Measurements from ENCODE around the gene TMPRSS11E. TPM values are rescaled to one million over a fixed set of nuclear protein-coding genes. Genes with fewer than 3 reads are reported as not detected.

TMPRSS11E gene
- polyA plus RNA-seq, 3 donors = not detected

DNA sequence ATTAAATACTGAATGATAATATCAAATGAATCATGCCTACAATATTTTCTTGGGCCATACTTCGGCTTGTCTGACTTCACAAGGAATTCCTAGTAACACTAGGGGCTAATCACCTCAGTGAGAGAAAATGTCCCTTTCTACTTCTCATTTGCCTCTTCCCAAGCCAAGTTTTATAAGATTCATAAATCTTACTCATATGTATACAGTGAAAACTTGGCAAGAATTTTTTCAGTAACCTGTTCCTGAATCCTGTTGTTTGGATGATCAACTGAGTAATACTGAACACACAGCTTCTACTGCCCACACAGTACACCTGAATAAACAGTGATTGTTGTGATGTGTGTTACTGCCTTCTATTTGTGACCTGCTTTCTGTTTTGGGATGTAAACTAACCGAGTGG, 16.5 kb downstream of the TMPRSS11E start:
- Histone ChIP-seq H3K4me2 (replicated peaks; ENCODE audit: extremely low read depth, low read length, poor library complexity, severe bottlenecking) (no peak overlapping the region), H3K4me1 (ENCODE audit: control insufficient read depth in 1 of 2, insufficient read depth in 2 of 2, low read length in 2 of 2) (no peaks in the 10 kb centered on the region), H4K20me1 (ENCODE audit: insufficient read depth, low read length) (no peaks in the 10 kb centered on the region), H3K9me3 (replicated peaks in 1 of 2; ENCODE audit: control insufficient read depth in 1 of 2, insufficient read depth in 1 of 2, low read length in 2 of 2) (no peaks in the 10 kb centered on the region), H3K79me2 (ENCODE audit: insufficient read depth, low read length) (no peaks in the 10 kb centered on the region), H3K36me3 (replicated peaks in 1 of 2; ENCODE audit: control insufficient read depth in 1 of 2, insufficient read depth in 2 of 2, low read length in 2 of 2) (no peaks in the 10 kb centered on the region), H3K9ac (ENCODE audit: insufficient read depth, low read length, poor library complexity, severe bottlenecking) (no peak overlapping the region), H3K27ac (ENCODE audit: low read depth in 1 of 2, low read length in 2 of 2) (no peak overlapping the region), H2AFZ (ENCODE audit: insufficient read depth, low read depth, low read length, poor library complexity, severe bottlenecking) (no peak overlapping the region), H3K4me3 (replicated peaks in 1 of 3; ENCODE audit: low read depth in 2 of 3, low read length in 3 of 3) (no peak overlapping the region), H3K27me3 (ENCODE audit: control insufficient read depth in 2 of 2, insufficient read depth in 2 of 2, low read length in 2 of 2) (no peaks in the 10 kb centered on the region)
- no CpG with 5 or more reads among the region's 2 CpGs for WGBS (ENCODE audit: insufficient coverage)
- H3K9me3 Mint-ChIP-seq = peaks cover 0 to 4% (median 2%) of the 10 kb centered on the region in 7 donors
- no peak for DNase-seq
- H3K27ac Mint-ChIP-seq = no peak overlapping the region
- H3K27me3 Mint-ChIP-seq (ENCODE audit: low read depth in 3 of 3) = peaks cover 0 to 3% (median 2%) of the 10 kb centered on the region in 3 donors
- no peaks in the 10 kb centered on the region for H3K4me1 Mint-ChIP-seq
- H3K36me3 Mint-ChIP-seq = no peaks in the 10 kb centered on the region
- TF ChIP-seq, protein P1, sequence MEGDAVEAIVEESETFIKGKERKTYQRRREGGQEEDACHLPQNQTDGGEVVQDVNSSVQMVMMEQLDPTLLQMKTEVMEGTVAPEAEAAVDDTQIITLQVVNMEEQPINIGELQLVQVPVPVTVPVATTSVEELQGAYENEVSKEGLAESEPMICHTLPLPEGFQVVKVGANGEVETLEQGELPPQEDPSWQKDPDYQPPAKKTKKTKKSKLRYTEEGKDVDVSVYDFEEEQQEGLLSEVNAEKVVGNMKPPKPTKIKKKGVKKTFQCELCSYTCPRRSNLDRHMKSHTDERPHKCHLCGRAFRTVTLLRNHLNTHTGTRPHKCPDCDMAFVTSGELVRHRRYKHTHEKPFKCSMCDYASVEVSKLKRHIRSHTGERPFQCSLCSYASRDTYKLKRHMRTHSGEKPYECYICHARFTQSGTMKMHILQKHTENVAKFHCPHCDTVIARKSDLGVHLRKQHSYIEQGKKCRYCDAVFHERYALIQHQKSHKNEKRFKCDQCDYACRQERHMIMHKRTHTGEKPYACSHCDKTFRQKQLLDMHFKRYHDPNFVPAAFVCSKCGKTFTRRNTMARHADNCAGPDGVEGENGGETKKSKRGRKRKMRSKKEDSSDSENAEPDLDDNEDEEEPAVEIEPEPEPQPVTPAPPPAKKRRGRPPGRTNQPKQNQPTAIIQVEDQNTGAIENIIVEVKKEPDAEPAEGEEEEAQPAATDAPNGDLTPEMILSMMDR (IDR thresholded peaks at IDR 0.05) = no peak
- intact Hi-C loops (cut with micrococcal nuclease) = no loop called here
- no peak overlapping the region for H3K4me3 Mint-ChIP-seq

GRCh38 chr4:68465058-68465457, 17.8 kb downstream of the TMPRSS11E start:
- no peaks in the 10 kb centered on the region for H3K9me3 ChIP-seq (replicated peaks in 1 of 2; ENCODE audit: control insufficient read depth in 1 of 2, insufficient read depth in 1 of 2, low read length in 2 of 2)
- WGBS (ENCODE audit: insufficient coverage) = no CpG with 5 or more reads among the region's 1 CpG
- H3K4me1 ChIP-seq (ENCODE audit: control insufficient read depth in 1 of 2, insufficient read depth in 2 of 2, low read length in 2 of 2) = no peaks in the 10 kb centered on the region
- H3K9ac ChIP-seq (ENCODE audit: insufficient read depth, low read length, poor library complexity, severe bottlenecking) = no peak overlapping the region
- intact Hi-C loops (cut with micrococcal nuclease) = no loop called here
- TF ChIP-seq, protein P1 (IDR thresholded peaks at IDR 0.05) = no peak
- no peaks in the 10 kb centered on the region for H4K20me1 ChIP-seq (ENCODE audit: insufficient read depth, low read length)
- Mint-ChIP-seq H3K4me1 (no peaks in the 10 kb centered on the region), H3K4me3 (no peak overlapping the region), H3K36me3 (no peaks in the 10 kb centered on the region), H3K27me3 (ENCODE audit: low read depth in 3 of 3) (peaks cover 0 to 3% (median 2%) of the 10 kb centered on the region in 3 donors), H3K9me3 (peaks cover 0 to 4% (median 2%) of the 10 kb centered on the region in 7 donors), H3K27ac (no peak overlapping the region)
- H2AFZ ChIP-seq (ENCODE audit: insufficient read depth, low read depth, low read length, poor library complexity, severe bottlenecking) = no peak overlapping the region
- no peak overlapping the region for H3K4me3 ChIP-seq (replicated peaks in 1 of 3; ENCODE audit: low read depth in 2 of 3, low read length in 3 of 3)
- no peaks in the 10 kb centered on the region for H3K36me3 ChIP-seq (replicated peaks in 1 of 2; ENCODE audit: control insufficient read depth in 1 of 2, insufficient read depth in 2 of 2, low read length in 2 of 2)
- H3K27me3 ChIP-seq (ENCODE audit: control insufficient read depth in 2 of 2, insufficient read depth in 2 of 2, low read length in 2 of 2) = no peaks in the 10 kb centered on the region
- H3K4me2 ChIP-seq (replicated peaks; ENCODE audit: extremely low read depth, low read length, poor library complexity, severe bottlenecking) = no peak overlapping the region
- no peak overlapping the region for H3K27ac ChIP-seq (ENCODE audit: low read depth in 1 of 2, low read length in 2 of 2)
- H3K79me2 ChIP-seq (ENCODE audit: insufficient read depth, low read length) = no peaks in the 10 kb centered on the region
- no peak for DNase-seq
